Measurements from ENCODE around the gene TMEM250. TPM values are rescaled to one million over a fixed set of nuclear protein-coding genes. Genes with fewer than 3 reads are reported as not detected.

The TMEM250 gene
- total RNA-seq, 1 experiment from 2014 or later: 37.5 TPM

DNA sequence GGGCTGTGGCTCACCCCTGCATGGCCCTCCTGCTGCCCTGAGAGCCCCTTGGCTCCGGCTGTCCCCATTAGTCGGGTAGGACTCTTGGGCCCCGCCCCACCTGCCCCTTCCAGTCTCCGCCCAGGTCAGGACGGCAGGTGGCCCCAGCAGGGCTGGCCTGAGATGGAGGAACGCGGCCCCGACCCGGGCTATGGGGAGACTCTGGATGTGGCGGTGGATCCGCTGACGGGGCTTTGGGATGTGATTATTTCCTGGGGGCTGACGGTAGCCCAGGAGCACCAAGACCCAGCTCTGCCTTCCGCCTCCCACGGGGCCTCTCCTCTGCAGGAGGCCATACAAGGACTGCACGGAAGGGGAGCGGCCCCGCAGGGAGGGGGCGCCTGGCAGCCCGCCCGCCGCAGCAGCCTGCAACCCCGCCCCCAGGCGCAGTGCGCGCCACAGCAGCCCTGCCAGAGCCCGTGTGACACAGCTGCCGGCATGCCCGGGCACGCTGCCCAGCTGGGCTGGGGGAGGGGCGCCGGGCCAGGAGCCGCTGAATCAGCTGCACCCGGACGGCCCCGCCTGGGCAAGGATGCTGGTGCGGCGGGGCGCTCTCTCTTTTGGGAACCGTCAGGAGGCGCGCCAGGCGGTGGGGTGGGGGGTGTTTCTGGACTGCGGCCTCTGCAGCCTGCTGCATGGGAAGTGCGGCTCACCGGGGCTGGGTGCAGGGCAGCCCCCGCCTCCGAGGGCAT, 9.2 kb downstream of the TMEM250 start:
- intact Hi-C loops (cut with micrococcal nuclease): no loop called here
- H3K4me2 ChIP-seq (ENCODE audit: low read length): peak overlapping the region; percentile 93
- peak overlapping the region; percentile 45 for H2AFZ ChIP-seq (ENCODE audit: low read depth, low read length, poor library complexity, severe bottlenecking)
- H3K9ac ChIP-seq (ENCODE audit: low read length): peak overlapping the region; percentile 63
- ChIA-PET RAD21 (ENCODE audit: low non-redundant PET in 1 of 2, low total read pairs in 2 of 2, uncharacterized antibody in 2 of 2, unreplicated experiment in 2 of 2) (interaction anchor here (0.8 to 1.0 kb wide), 2 partner anchors 8 to 175 kb away, joined by 3 read pairs; no protein-coding TSS in a partner anchor), POLR2A (interaction anchor here (1.1 to 2.1 kb wide), 3 partner anchors 9 to 15 kb away, joined by 4 to 8 read pairs (median 7); partner anchors contain the start of gene TMEM250), CTCF (interaction anchor here (1.1 to 1.5 kb wide), 2 partner anchors 13 to 142 kb away, joined by 3 to 9 read pairs; no protein-coding TSS in a partner anchor)
- peaks cover 31 to 68% of the 10 kb centered on the region in 2 experiments for H3K4me1 ChIP-seq (ENCODE audit: control insufficient read depth in 1 of 2, insufficient read depth in 2 of 2, low read length in 2 of 2)
- TF ChIP-seq RAD21 (IDR thresholded peaks at IDR 0.05; ENCODE audit: low read depth): no peak
- no peak for TF ChIP-seq ZFX (IDR thresholded peaks at IDR 0.05)
- TF ChIP-seq EGR1 (IDR thresholded peaks at IDR 0.05; ENCODE audit: low read depth): no peak
- peak; percentile 81 for TF ChIP-seq POLR2AphosphoS5 (IDR thresholded peaks at IDR 0.05; ENCODE audit: low read depth, low read length)
- no peak for TF ChIP-seq SP1 (IDR thresholded peaks at IDR 0.05; ENCODE audit: low read depth)
- peak; percentile 87 for TF ChIP-seq TCF7L2 (IDR thresholded peaks at IDR 0.05; ENCODE audit: borderline replicate concordance, extremely low read depth, insufficient read depth, insufficient read length)
- TF ChIP-seq YY1 (IDR thresholded peaks at IDR 0.05; ENCODE audit: extremely low read depth, insufficient replicate concordance, low read depth, low read length): peak; percentile 75
- peak; percentile 20 for TF ChIP-seq POLR2A (IDR thresholded peaks at IDR 0.05; ENCODE audit: borderline replicate concordance, extremely low read depth, insufficient read depth, insufficient read length)
- TF ChIP-seq, protein P1, sequence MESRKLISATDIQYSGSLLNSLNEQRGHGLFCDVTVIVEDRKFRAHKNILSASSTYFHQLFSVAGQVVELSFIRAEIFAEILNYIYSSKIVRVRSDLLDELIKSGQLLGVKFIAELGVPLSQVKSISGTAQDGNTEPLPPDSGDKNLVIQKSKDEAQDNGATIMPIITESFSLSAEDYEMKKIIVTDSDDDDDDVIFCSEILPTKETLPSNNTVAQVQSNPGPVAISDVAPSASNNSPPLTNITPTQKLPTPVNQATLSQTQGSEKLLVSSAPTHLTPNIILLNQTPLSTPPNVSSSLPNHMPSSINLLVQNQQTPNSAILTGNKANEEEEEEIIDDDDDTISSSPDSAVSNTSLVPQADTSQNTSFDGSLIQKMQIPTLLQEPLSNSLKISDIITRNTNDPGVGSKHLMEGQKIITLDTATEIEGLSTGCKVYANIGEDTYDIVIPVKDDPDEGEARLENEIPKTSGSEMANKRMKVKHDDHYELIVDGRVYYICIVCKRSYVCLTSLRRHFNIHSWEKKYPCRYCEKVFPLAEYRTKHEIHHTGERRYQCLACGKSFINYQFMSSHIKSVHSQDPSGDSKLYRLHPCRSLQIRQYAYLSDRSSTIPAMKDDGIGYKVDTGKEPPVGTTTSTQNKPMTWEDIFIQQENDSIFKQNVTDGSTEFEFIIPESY (IDR thresholded peaks at IDR 0.05; ENCODE audit: extremely low read depth, insufficient replicate concordance, low read length): peak; percentile 79
- TF ChIP-seq ZNF274 (IDR thresholded peaks at IDR 0.05; ENCODE audit: low read depth, low read length): no peak
- H4K20me1 ChIP-seq (ENCODE audit: insufficient read depth): no peaks in the 10 kb centered on the region
- H3K9me2 ChIP-seq (ENCODE audit: insufficient read depth): no peaks in the 10 kb centered on the region
- no peaks in the 10 kb centered on the region for H3K27me3 ChIP-seq (ENCODE audit: insufficient read depth, low read length)
- DNase-seq (ENCODE audit: low read depth, low spot score) (peak; percentile 71), ATAC-seq (peak; percentile 81)
- no TSS peak for BruUV-seq (replicated peaks)
- H3K27ac ChIP-seq (ENCODE audit: low read depth, low read length): peak overlapping the region; percentile 97
- no peaks in the 10 kb centered on the region for H3K36me3 ChIP-seq (ENCODE audit: control insufficient read depth in 1 of 2, insufficient read depth in 2 of 2, low read length in 2 of 2)
- H3K79me2 ChIP-seq (ENCODE audit: insufficient read depth, low read length): no peaks in the 10 kb centered on the region
- H3K4me3 ChIP-seq (replicated peaks in 1 of 2; ENCODE audit: low read depth in 1 of 2, low read length in 2 of 2): peak overlapping the region; percentile 41 to 56
- H3K9me3 ChIP-seq (ENCODE audit: control insufficient read depth in 1 of 2, insufficient read depth in 1 of 2, low read depth in 1 of 2, low read length in 2 of 2): no peaks in the 10 kb centered on the region
